AG09309 (cell line): ENCODE results near the gene PPP1R1C.

Source experiments
- DNase-seq: peaks from one replicate; pipeline ENCODE4 v3.0.0-alpha.2; 2010; ENCODE audit warnings: low read depth
- H3K4me3 ChIP-seq: 2 replicates; pipeline ENCODE4 v1.5.1; 2011; ENCODE audit warnings: mild to moderate bottlenecking, low read depth, low read length, moderate library complexity; ENCODE audit not compliant: control insufficient read depth
- CTCF ChIP-seq: IDR thresholded peaks from 2 replicates; pipeline ENCODE4 v1.5.1; 2011; ENCODE audit warnings: mild to moderate bottlenecking, low read depth, low read length, inconsistent platforms; ENCODE audit not compliant: insufficient read depth, control insufficient read depth; ENCODE audit errors: missing control alignments

Gene PPP1R1C

GRCh38 chr2:181998041-181998835 lies 12.6 kb downstream of the PPP1R1C start:
- no peak for DNase-seq
- no peak overlapping the region for H3K4me3 ChIP-seq
- TF ChIP-seq CTCF = no peak

GRCh38 chr2:181998891-181999654 lies 13.4 kb downstream of the PPP1R1C start:
- H3K4me3 ChIP-seq = no peak overlapping the region
- TF ChIP-seq CTCF = no peak
- DNase-seq = no peak

GRCh38 chr2:181999911-182000310 lies 14.3 kb downstream of the PPP1R1C start:
- no peak for TF ChIP-seq CTCF
- no peak for DNase-seq
- H3K4me3 ChIP-seq = no peak overlapping the region

GRCh38 chr2:182004945-182005520 lies 19.4 kb downstream of the PPP1R1C start:
- H3K4me3 ChIP-seq = no peak overlapping the region
- DNase-seq = no peak
- no peak for TF ChIP-seq CTCF

- no peak overlapping the region for H3K4me3 ChIP-seq
- no peak for DNase-seq
- no peak for TF ChIP-seq CTCF
These were observed 21.1 kb downstream of the PPP1R1C start for GRCh38 chr2:182006595-182007341.

- no peak for TF ChIP-seq CTCF
- DNase-seq = no peak
- no peak overlapping the region for H3K4me3 ChIP-seq
These were observed 28.6 kb downstream of the PPP1R1C start for GRCh38 chr2:182014284-182014683.
